Spleen (tissue), 11 donors: ENCODE results near the gene KCTD5. TPM values are rescaled to one million over a fixed set of nuclear protein-coding genes. Genes with fewer than 3 reads are reported as not detected.
A peak's percentile ranks its signal among the peaks of the same experiment; 100 is the strongest.
"Not testable (repeated sequence)": the region's sequence is repeated elsewhere in the genome, so short reads cannot be mapped to it uniquely, and the experiment has no call there.

Experiments used
- DNase-seq: peaks from one replicate; pipeline ENCODE4 v3.0.0-alpha.2; 2020
- H3K27ac ChIP-seq, 8 donors: fragments of 200-600 bp; sonication (generic) in 7 of 8; 1 replicate in 4 of 8; 2 replicates in 4 of 8; pipeline versions ENCODE4 v1.5.0 to v1.8.0; 2016 to 2021; ENCODE audit warnings: inconsistent platforms in 4 of 8, mild to moderate bottlenecking in 4 of 8, moderate library complexity in 1 of 8
- H3K27me3 ChIP-seq, 7 donors: fragments of 200-600 bp; sonication (generic) in 6 of 7; replicated peaks in 1 of 7; 1 replicate in 4 of 7; 2 replicates in 3 of 7; pipeline versions ENCODE4 v1.5.0 to v1.8.0; 2016 to 2021; ENCODE audit warnings: inconsistent platforms in 3 of 7, mild to moderate bottlenecking in 1 of 7
- H3K36me3 ChIP-seq, 6 donors: fragments of 200-600 bp; sonication (generic) in 5 of 6; 1 replicate in 4 of 6; 2 replicates in 2 of 6; pipeline versions ENCODE4 v1.5.0 to v1.8.0; 2016 to 2021; ENCODE audit warnings: inconsistent platforms in 2 of 6
- H3K4me1 ChIP-seq, 6 donors: fragments of 200-600 bp; sonication (generic) in 5 of 6; 1 replicate in 3 of 6; 2 replicates in 3 of 6; pipeline versions ENCODE4 v1.5.0 to v1.8.0; 2016 to 2021; ENCODE audit warnings: inconsistent platforms in 3 of 6
- H3K4me3 ChIP-seq, 8 donors: fragments of 200-600 bp; sonication (generic) in 7 of 8; 1 replicate in 4 of 8; 2 replicates in 4 of 8; pipeline versions ENCODE4 v1.5.0 to v1.8.0; 2016 to 2021; ENCODE audit warnings: inconsistent platforms in 4 of 8, mild to moderate bottlenecking in 4 of 8, moderate library complexity in 2 of 8
- H3K9me3 ChIP-seq, 8 donors: fragments of 200-600 bp; sonication (generic) in 7 of 8; 1 replicate in 4 of 8; 2 replicates in 4 of 8; pipeline versions ENCODE4 v1.5.0 to v1.8.0; 2016 to 2021; ENCODE audit warnings: inconsistent platforms in 4 of 8
- CTCF ChIP-seq, 11 experiments: fragments of 200-600 bp in 7 of 11; fragments of 450-650 bp in 4 of 11; sonication (generic) in 4 of 11; IDR thresholded peaks in 8 of 11; conservative IDR thresholded peaks in 3 of 11; 1 replicate in 7 of 11; 2 replicates in 4 of 11; pipeline versions ENCODE4 v1.4.0 to v1.8.0; 2016 to 2021; ENCODE audit warnings: antibody characterized with exemption in 11 of 11, inconsistent platforms in 4 of 11, mild to moderate bottlenecking in 1 of 11
- POLR2A ChIP-seq, 3 donors: fragments of 450-650 bp; IDR thresholded peaks; one replicate each; pipeline ENCODE4 v1.5.1; 2017; ENCODE audit warnings: antibody characterized with exemption in 3 of 3, mild to moderate bottlenecking in 1 of 3
- POLR2AphosphoS5 ChIP-seq, 3 donors: sonication (generic); formaldehyde crosslinking; IDR thresholded peaks; one replicate each; pipeline ENCODE4 v1.5.1; 2017; ENCODE audit warnings: antibody characterized with exemption in 3 of 3
- WGBS, 5 donors: extraction: QIAGEN DNeasy Blood & Tissue Kit in 3 of 5; methylation state at CpG; one replicate each; pipeline versions ENCODE4 v1.1.5 to v1.1.7; 2013 to 2018; 5-methylcytosine and 5-hydroxymethylcytosine counted together
- intact Hi-C: fragments of 100-400 bp; cut with DNase I; formaldehyde crosslinking; loops from one replicate; pipeline ENCODE4 v1.15.0; 2023; ENCODE audit warnings: low total_unique reads
- polyA plus RNA-seq, 3 donors: library from polyadenylated mRNA; stranded (reverse); fragments of 200-250 nt; gene quantifications; one replicate each; pipeline ENCODE4 v1.2.1, GENCODE V29; 2013
- total RNA-seq, 7 donors: library from RNA; depleted of rRNA in 3 of 7; stranded (reverse); fragments of >200 nt in 3 of 7; fragmentation: NEBNext Ultra II Directional in 4 of 7; extraction: Animal tissue kit (Norgen Biotek cat#: 25700) in 4 of 7; gene quantifications; one replicate each; pipeline versions ENCODE4 v1.1.0 to v1.2.1, GENCODE V29; 2016 to 2021
- donor health status: healthy with polysubstance abuse.
- donor health status: DM: no; HTN: no; CAD: no; lungs with moderate emphysema.
- donor health status: DM: no; HTN: no; CAD: no.
- donor health status: Bipolar disorder and iron deficiency.
- donor health status: healthy.
- donor health status: DM: no; HTN: no; CAD: no.
- donor health status: DM: yes; HTN: yes; CAD: no.

The KCTD5 gene
- total and polyA plus RNA-seq, 10 donors = 13.1 to 32.1 (median 26.5) TPM

GRCh38 chr16:2720719-2721633, 38.7 kb downstream of the KCTD5 start:
- peak; percentile 96 for DNase-seq
- H3K36me3 ChIP-seq = no peaks in the 10 kb centered on the region
- no peaks in the 10 kb centered on the region for H3K9me3 ChIP-seq
- peaks cover 0 to 38% (median 18%) of the 10 kb centered on the region in 6 donors for H3K4me1 ChIP-seq
- H3K27ac ChIP-seq = peak overlapping the region; percentile 80 to 94 (median 88)
- 1 to 5% (median 2%) methylated on average over 51 to 98 of the region's 99 CpGs for WGBS, 5 donors
- peaks cover 0 to 10% (median 4%) of the 10 kb centered on the region in 7 donors for H3K27me3 ChIP-seq
- intact Hi-C loops = no loop called here
- TF ChIP-seq POLR2A (IDR thresholded peaks at IDR 0.05) (peak in 1 of 3 donors; percentile 12), CTCF (IDR thresholded peaks at IDR 0.05 in 8 of 11, conservative IDR thresholded peaks at IDR 0.05 in 3 of 11) (peak; percentile 16 to 97 (median 87)), POLR2AphosphoS5 (IDR thresholded peaks at IDR 0.05) (peak; percentile 72 to 88 (median 74))
- peak overlapping the region; percentile 60 to 81 (median 62) for H3K4me3 ChIP-seq

GRCh38 chr16:2721634-2722173, 39.4 kb downstream of the KCTD5 start:
- intact Hi-C loops, H3K27me3 ChIP-seq, H3K9me3 ChIP-seq, H3K36me3 ChIP-seq: not testable (repeated sequence)
- 33 to 41% (median 38%) methylated on average over 14 of the region's 14 CpGs for WGBS, 5 donors
- peaks cover 0 to 34% (median 18%) of the 10 kb centered on the region in 6 donors for H3K4me1 ChIP-seq
- peak overlapping the region; percentile 60 to 81 (median 62) for H3K4me3 ChIP-seq
- TF ChIP-seq CTCF (IDR thresholded peaks at IDR 0.05 in 8 of 11, conservative IDR thresholded peaks at IDR 0.05 in 3 of 11) = peak in 1 of 11 experiments; percentile 42
- peak overlapping the region; percentile 80 to 94 (median 88) for H3K27ac ChIP-seq
- peak; percentile 56 for DNase-seq

- intact Hi-C loops = no loop called here
- Histone ChIP-seq H3K9me3 (no peaks in the 10 kb centered on the region), H3K4me3 (no peak overlapping the region), H3K27ac (no peak overlapping the region), H3K4me1 (peaks cover 0 to 26% (median 18%) of the 10 kb centered on the region in 6 donors), H3K27me3 (peaks cover 0 to 9% (median 4%) of the 10 kb centered on the region in 7 donors), H3K36me3 (no peaks in the 10 kb centered on the region)
- no peak for TF ChIP-seq CTCF (IDR thresholded peaks at IDR 0.05 in 8 of 11, conservative IDR thresholded peaks at IDR 0.05 in 3 of 11)
- no peak for TF ChIP-seq POLR2A (IDR thresholded peaks at IDR 0.05)
- TF ChIP-seq POLR2AphosphoS5 (IDR thresholded peaks at IDR 0.05) = no peak
- DNase-seq = no peak
- 83 to 90% (median 87%) methylated on average over 7 of the region's 7 CpGs for WGBS, 5 donors
These were observed 41.9 kb downstream of the KCTD5 start for GRCh38 chr16:2724088-2724676.
